ENCODE results near the gene ZNF416. TPM values are rescaled to one million over a fixed set of nuclear protein-coding genes. Genes with fewer than 3 reads are reported as not detected.

ZNF416 gene
- total RNA-seq, 1 donor from 2014 or later = 9.1 TPM

GRCh38 chr19:57537953-57538547 is 40.7 kb downstream of the ZNF416 start:
- Mint-ChIP-seq H3K36me3 (peaks cover 93% of the 10 kb centered on the region), H3K4me1 (ENCODE audit: unreplicated experiment) (no peaks in the 10 kb centered on the region), H3K27me3 (no peaks in the 10 kb centered on the region), H3K27ac (no peak overlapping the region), H3K9me3 (peaks cover 60% of the 10 kb centered on the region), H3K4me3 (no peak overlapping the region)
- TF ChIP-seq CTCF (conservative IDR thresholded peaks at IDR 0.05) = no peak
- no peak for DNase-seq (ENCODE audit: extremely low spot score, unreplicated experiment)

GRCh38 chr19:57527136-57527881 is 51.4 kb downstream of the ZNF416 start, which contains the start of gene ZNF549:
ZNF549 (plus strand) TSS chr19:57527356; CDS start chr19:57527574, 218 bp downstream.
- Mint-ChIP-seq H3K4me3 (peak within 1 kb of the TSS; percentile 93), H3K27me3 (no peaks in the 10 kb centered on the region), H3K9me3 (peaks cover 4% of the 10 kb centered on the region), H3K36me3 (peaks cover 30% of the 10 kb centered on the region), H3K27ac (peak within 1 kb of the TSS; percentile 93), H3K4me1 (ENCODE audit: unreplicated experiment) (peaks cover 11% of the 10 kb centered on the region)
- peak; percentile 88 for DNase-seq (ENCODE audit: extremely low spot score, unreplicated experiment)
- TF ChIP-seq CTCF (conservative IDR thresholded peaks at IDR 0.05) = no peak

Other genes with a start within 250 kb of the ZNF416 start
- 12.1 and 12.2 TPM in 2 replicates for gene ZNF304, start 227.6 kb downstream of the ZNF416 start, total RNA-seq (ENCODE audit: low replicate concordance)
- 11.9 and 12.3 TPM in 2 replicates for gene TRAPPC2B, start 215.4 kb downstream of the ZNF416 start, total RNA-seq (ENCODE audit: low replicate concordance)
- 3.9 and 4.9 TPM in 2 replicates for gene ZNF547, start 215.4 kb downstream of the ZNF416 start, total RNA-seq (ENCODE audit: low replicate concordance)
- 23.9 and 28.2 TPM in 2 replicates for gene ZNF548, start 189.1 kb downstream of the ZNF416 start, total RNA-seq (ENCODE audit: low replicate concordance)
- 13.3 and 13.9 TPM in 2 replicates for gene ZNF17, start 167.8 kb downstream of the ZNF416 start, total RNA-seq (ENCODE audit: low replicate concordance)
- 17.5 and 26.6 TPM in 2 replicates for gene ZNF749, start 143.6 kb downstream of the ZNF416 start, total RNA-seq (ENCODE audit: low replicate concordance)
- gene VN1R1, start 121.8 kb downstream of the ZNF416 start, total RNA-seq (ENCODE audit: low replicate concordance) = 0.94 and 1.6 TPM in 2 replicates
- gene ZNF772, start 101.3 kb downstream of the ZNF416 start, total RNA-seq (ENCODE audit: low replicate concordance) = 16.6 and 18.0 TPM in 2 replicates
- gene ZNF419, start 91.2 kb downstream of the ZNF416 start, total RNA-seq (ENCODE audit: low replicate concordance) = 15.4 and 18.4 TPM in 2 replicates
- gene ZNF773, start 79.0 kb downstream of the ZNF416 start, total RNA-seq (ENCODE audit: low replicate concordance) = 9.6 and 9.8 TPM in 2 replicates
- 8.5 and 9.2 TPM in 2 replicates for gene ZNF549, start 51.6 kb downstream of the ZNF416 start, total RNA-seq (ENCODE audit: low replicate concordance)
- gene ZNF550, start 19.0 kb downstream of the ZNF416 start, total RNA-seq (ENCODE audit: low replicate concordance) = 15.9 and 18.7 TPM in 2 replicates
- gene ZIK1, start 5.2 kb upstream of the ZNF416 start, total RNA-seq (ENCODE audit: low replicate concordance) = 11.5 and 17.6 TPM in 2 replicates
- 4.8 and 4.9 TPM in 2 replicates for gene ZNF530, start 21.0 kb upstream of the ZNF416 start, total RNA-seq (ENCODE audit: low replicate concordance)
- 24.7 and 27.1 TPM in 2 replicates for gene ZNF134, start 35.3 kb upstream of the ZNF416 start, total RNA-seq (ENCODE audit: low replicate concordance)
- gene ZNF211, start 54.3 kb upstream of the ZNF416 start, total RNA-seq (ENCODE audit: low replicate concordance) = 15.2 and 26.5 TPM in 2 replicates
- not detected in 2 replicates for gene ZSCAN4, start 90.0 kb upstream of the ZNF416 start, total RNA-seq (ENCODE audit: low replicate concordance)
- 14.4 and 16.1 TPM in 2 replicates for gene ZNF551, start 103.1 kb upstream of the ZNF416 start, total RNA-seq (ENCODE audit: low replicate concordance)
- 13.2 and 15.4 TPM in 2 replicates for gene ZNF154, start 130.3 kb upstream of the ZNF416 start, total RNA-seq (ENCODE audit: low replicate concordance)
- gene ZNF671, start 148.7 kb upstream of the ZNF416 start, total RNA-seq (ENCODE audit: low replicate concordance) = 5.9 and 7.8 TPM in 2 replicates
- gene ZNF776, start 167.9 kb upstream of the ZNF416 start, total RNA-seq (ENCODE audit: low replicate concordance) = 23.9 and 29.6 TPM in 2 replicates
- 19.6 and 25.3 TPM in 2 replicates for gene ZNF586, start 190.8 kb upstream of the ZNF416 start, total RNA-seq (ENCODE audit: low replicate concordance)
- 19.0 and 30.4 TPM in 2 replicates for gene ZNF552, start 236.0 kb upstream of the ZNF416 start, total RNA-seq (ENCODE audit: low replicate concordance)

Data from type B pancreatic cell (in vitro differentiated cells).